H1 (cell line): ENCODE data around the gene BRSK2. TPM values are rescaled to one million over a fixed set of nuclear protein-coding genes. Genes with fewer than 3 reads are reported as not detected.

ENCODE experiments used
- CTCF ChIA-PET: fragments of 300-600 bp; sonication (Branson Sonifier 250); formaldehyde crosslinking; loops from one replicate; lab custom pipeline; 2021; ENCODE audit not compliant: partially characterized antibody; lab: Charles Lee
- POLR2A ChIA-PET: fragments of 300-600 bp; sonication (Branson Sonifier 250); formaldehyde crosslinking; loops from one replicate; lab custom pipeline; 2021; ENCODE audit warnings: inconsistent platforms; ENCODE audit not compliant: partially characterized antibody; lab: Charles Lee
- DNase-seq, 2 experiments: peaks; one replicate each; pipeline versions ENCODE4 v3.0.0 to v3.0.0-alpha.2; 2010 to 2022; ENCODE audit warnings: low spot score in 2 of 2, low read depth in 1 of 2, mixed read lengths in 1 of 2
- FAIRE-seq: peaks from 2 replicates; lab custom pipeline; 2011; peaks lifted over from hg19 to GRCh38; lab: Jason Lieb, UNC
- H2AFZ ChIP-seq: 2 replicates; pipeline ENCODE4 v1.8.1; 2012; ENCODE audit warnings: low read length, inconsistent platforms
- H2AK5ac ChIP-seq: 2 replicates; pipeline ENCODE4 v1.6.1; 2013; ENCODE audit warnings: low read depth, low read length
- H2BK120ac ChIP-seq: replicated peaks from 2 replicates; pipeline ENCODE3; 2013; ENCODE audit warnings: low read depth, low read length, inconsistent platforms
- H2BK12ac ChIP-seq: 2 replicates; pipeline ENCODE4 v1.6.1; 2013; ENCODE audit warnings: low read depth, low read length
- H2BK15ac ChIP-seq: 2 replicates; pipeline ENCODE4 v1.6.1; 2013; ENCODE audit warnings: low read length
- H2BK20ac ChIP-seq: 2 replicates; pipeline ENCODE4 v1.6.1; 2013; ENCODE audit warnings: low read length
- H2BK5ac ChIP-seq: 2 replicates; pipeline ENCODE4 v1.6.1; 2013; ENCODE audit warnings: low read depth, low read length
- H3K14ac ChIP-seq: 2 replicates; pipeline ENCODE4 v1.6.1; 2013; ENCODE audit warnings: inconsistent platforms; ENCODE audit not compliant: insufficient read length
- H3K18ac ChIP-seq: 2 replicates; pipeline ENCODE4 v1.6.1; 2013; ENCODE audit warnings: low read length; ENCODE audit errors: extremely low read depth
- H3K23ac ChIP-seq: 2 replicates; pipeline ENCODE4 v1.6.1; 2013; ENCODE audit warnings: inconsistent platforms; ENCODE audit not compliant: insufficient read length
- H3K23me2 ChIP-seq: 2 replicates; pipeline ENCODE4 v1.6.1; 2013; ENCODE audit warnings: low read depth, low read length
- H3K27ac ChIP-seq: 2 replicates; pipeline ENCODE4 v1.6.1; 2011; ENCODE audit warnings: low read depth, low read length, inconsistent platforms
- H3K27me3 ChIP-seq, 4 experiments: replicated peaks in 1 of 4; 1 replicate in 1 of 4; 2 replicates in 3 of 4; pipeline versions ENCODE4 v1.6.1 to v1.8.1; 2011 to 2013; ENCODE audit warnings: low read length in 3 of 4, mild to moderate bottlenecking in 3 of 4, inconsistent platforms in 2 of 4, mixed read lengths in 2 of 4, moderate library complexity in 1 of 4; ENCODE audit not compliant: control insufficient read depth in 3 of 4, insufficient read depth in 3 of 4; ENCODE audit errors: extremely low read depth in 1 of 4
- H3K36me3 ChIP-seq, 4 experiments: 2 replicates each; pipeline versions ENCODE4 v1.6.1 to v1.8.1; 2011 to 2013; ENCODE audit warnings: mild to moderate bottlenecking in 4 of 4, low read length in 3 of 4, moderate library complexity in 2 of 4, control low read depth in 1 of 4, inconsistent platforms in 1 of 4; ENCODE audit not compliant: insufficient read depth in 4 of 4, control insufficient read depth in 2 of 4
- H3K4ac ChIP-seq: replicated peaks from 2 replicates; pipeline ENCODE3; 2013; ENCODE audit warnings: low read length, low read depth, mixed read lengths, inconsistent platforms; ENCODE audit not compliant: insufficient read length
- H3K4me1 ChIP-seq, 4 experiments: replicated peaks in 1 of 4; 1 replicate in 1 of 4; 2 replicates in 3 of 4; pipeline versions ENCODE4 v1.6.1 to v1.8.1; 2011 to 2013; ENCODE audit warnings: low read length in 3 of 4, inconsistent platforms in 2 of 4, mixed read lengths in 1 of 4; ENCODE audit not compliant: insufficient read depth in 4 of 4, control insufficient read depth in 3 of 4
- H3K4me2 ChIP-seq, 2 experiments: 2 replicates each; pipeline versions ENCODE4 v1.6.1 to v1.8.1; 2011 to 2013; ENCODE audit warnings: low read depth in 2 of 2, low read length in 2 of 2, control low read depth in 1 of 2, inconsistent platforms in 1 of 2, mild to moderate bottlenecking in 1 of 2; ENCODE audit not compliant: insufficient read depth in 1 of 2
- H3K4me3 ChIP-seq, 4 experiments: fragments of 200-600, 300-600 bp in 1 of 4; sonication (generic), shearing (Covaris generic), sonication (Bioruptor Twin) in 1 of 4; 2 replicates each; pipeline versions ENCODE4 v1.5.1 to v1.8.1; 2011 to 2016; ENCODE audit warnings: low read length in 4 of 4, low read depth in 3 of 4, control low read depth in 2 of 4, inconsistent platforms in 2 of 4, mild to moderate bottlenecking in 2 of 4, mixed read lengths in 1 of 4, moderate library complexity in 1 of 4; ENCODE audit not compliant: insufficient read depth in 2 of 4; ENCODE audit errors: extremely low read depth in 1 of 4
- H3K56ac ChIP-seq: replicated peaks from 2 replicates; pipeline ENCODE3; 2013; ENCODE audit warnings: low read depth, mild to moderate bottlenecking, mixed read lengths, low read length, inconsistent platforms; ENCODE audit not compliant: insufficient read length
- H3K79me1 ChIP-seq: 2 replicates; pipeline ENCODE4 v1.6.1; 2013; ENCODE audit warnings: low read depth, low read length, control low read depth
- H3K79me2 ChIP-seq, 2 experiments: 2 replicates each; pipeline versions ENCODE4 v1.6.1 to v1.8.1; 2012 to 2013; ENCODE audit warnings: low read length in 2 of 2, mild to moderate bottlenecking in 2 of 2, inconsistent platforms in 1 of 2; ENCODE audit not compliant: insufficient read depth in 2 of 2, control insufficient read depth in 1 of 2
- H3K9ac ChIP-seq, 4 experiments: replicated peaks in 1 of 4; 1 replicate in 1 of 4; 2 replicates in 3 of 4; pipeline versions ENCODE4 v1.6.1 to v1.8.1; 2011 to 2013; ENCODE audit warnings: low read depth in 3 of 4, low read length in 3 of 4, control low read depth in 2 of 4, mild to moderate bottlenecking in 2 of 4, moderate library complexity in 2 of 4, inconsistent platforms in 1 of 4; ENCODE audit errors: extremely low read depth in 1 of 4
- H3K9me3 ChIP-seq, 2 experiments: 2 replicates each; pipeline versions ENCODE4 v1.6.1 to v1.8.1; 2012 to 2013; ENCODE audit warnings: mild to moderate bottlenecking in 2 of 2, moderate library complexity in 2 of 2, control low read depth in 1 of 2, inconsistent platforms in 1 of 2, low read depth in 1 of 2, low read length in 1 of 2, mixed read lengths in 1 of 2; ENCODE audit not compliant: insufficient read depth in 2 of 2
- H4K20me1 ChIP-seq, 2 experiments: replicated peaks in 1 of 2; 2 replicates each; pipeline versions ENCODE3 to v1.8.1; 2011 to 2013; ENCODE audit warnings: inconsistent platforms in 2 of 2, low read length in 2 of 2, mild to moderate bottlenecking in 1 of 2; ENCODE audit not compliant: insufficient read depth in 2 of 2, control insufficient read depth in 1 of 2
- H4K5ac ChIP-seq: 2 replicates; pipeline ENCODE4 v1.6.1; 2013; ENCODE audit warnings: low read length, low read depth, mixed read lengths, inconsistent platforms; ENCODE audit not compliant: insufficient read length
- H4K8ac ChIP-seq: 2 replicates; pipeline ENCODE4 v1.8.0; 2013; ENCODE audit warnings: mild to moderate bottlenecking, moderate library complexity, low read length, inconsistent platforms; ENCODE audit not compliant: insufficient read depth; ENCODE audit errors: extremely low read depth
- H4K91ac ChIP-seq: replicated peaks from 2 replicates; pipeline ENCODE3; 2013; ENCODE audit warnings: low read length, mixed read lengths, inconsistent platforms; ENCODE audit not compliant: insufficient read length
- BRCA1 ChIP-seq: IDR thresholded peaks from 2 replicates; pipeline ENCODE4 v1.6.1; 2012; ENCODE audit warnings: low read depth, low read length, improper control_type of control experiment
- E2F6 ChIP-seq: IDR thresholded peaks from 2 replicates; pipeline ENCODE4 v1.6.1; 2012; ENCODE audit warnings: inconsistent platforms
- KDM5A ChIP-seq: fragments of 200-600 bp; IDR thresholded peaks from 2 replicates; pipeline ENCODE4 v1.7.1; 2012; ENCODE audit warnings: mild to moderate bottlenecking, low read length, inconsistent platforms, mixed read lengths
- RFX5 ChIP-seq: IDR thresholded peaks from 2 replicates; pipeline ENCODE4 v1.6.1; 2011; ENCODE audit warnings: low read depth, low read length, improper control_type of control experiment, borderline replicate concordance
- TBP ChIP-seq: IDR thresholded peaks from 2 replicates; pipeline ENCODE4 v1.6.1; 2011; ENCODE audit warnings: low read depth, low read length, improper control_type of control experiment
- YY1 ChIP-seq: IDR thresholded peaks from 2 replicates; pipeline ENCODE4 v1.6.1; 2011; ENCODE audit warnings: low read depth, mild to moderate bottlenecking, low read length
- WGBS, 2 experiments: shearing (Covaris generic) in 1 of 2; methylation state at CpG; one replicate each; pipeline versions ENCODE4 v1.1.6 to v1.1.7; 2013 to 2015; ENCODE audit warnings: low lambda C conversion rate in 2 of 2, mixed read lengths in 2 of 2, inconsistent platforms in 1 of 2, low coverage in 1 of 2, missing lambda C conversion rate in 1 of 2; ENCODE audit not compliant: insufficient replicate concordance in 2 of 2, insufficient coverage in 1 of 2, insufficient read length in 1 of 2; ENCODE audit errors: extremely low coverage in 1 of 2, missing lambda C conversion rate in 1 of 2; 5-methylcytosine and 5-hydroxymethylcytosine counted together
- polyA plus RNA-seq, 7 experiments: library from polyadenylated mRNA; depleted of rRNA in 3 of 7; stranded (reverse) in 5 of 7; unstranded in 2 of 7; fragments of >200 nt in 5 of 7; fragments of 200-250 nt in 2 of 7; gene quantifications; 1 replicate in 5 of 7; 2 replicates in 1 of 7; 4 replicates in 1 of 7; pipeline versions ENCODE4 v1.2.1 to v1.2.3, GENCODE V29; 2011 to 2013; ENCODE audit warnings: missing spikeins in 2 of 7, mixed read lengths in 2 of 7
- total RNA-seq: library from RNA; stranded (reverse); fragmentation: NEBNext Ultra II Directional; extraction: Animal tissue kit (Norgen Biotek cat#: 25700); gene quantifications from 2 replicates; pipeline ENCODE4 v1.2.1, GENCODE V29; 2021

Gene BRSK2
- total and polyA plus RNA-seq, 2 of the 8 experiments (the other 6 are each of a cell fraction or from before 2014, with no cell fraction given): 17.3 to 27.1 TPM

- no peak overlapping the region for H2BK12ac ChIP-seq
- no peaks in the 10 kb centered on the region for H3K27me3 ChIP-seq
- H3K79me2 ChIP-seq: no peaks in the 10 kb centered on the region
- no peak overlapping the region for H4K8ac ChIP-seq
- FAIRE-seq (no peak), DNase-seq (no peak)
- H3K23me2 ChIP-seq: no peaks in the 10 kb centered on the region
- no peak overlapping the region for H3K4ac ChIP-seq
- ChIA-PET POLR2A (no interaction called here), CTCF (no interaction called here)
- no peaks in the 10 kb centered on the region for H3K9me3 ChIP-seq
- H2AFZ ChIP-seq: no peak overlapping the region
- no peak overlapping the region for H3K27ac ChIP-seq
- no peak overlapping the region for H3K4me3 ChIP-seq
- no peak overlapping the region for H2AK5ac ChIP-seq
- no peak overlapping the region for H4K5ac ChIP-seq
- no peak overlapping the region for H2BK20ac ChIP-seq
- no peak overlapping the region for H3K4me2 ChIP-seq
- H3K9ac ChIP-seq: no peak overlapping the region
- H3K79me1 ChIP-seq: no peaks in the 10 kb centered on the region
- H3K14ac ChIP-seq: no peak overlapping the region
- no peaks in the 10 kb centered on the region for H3K4me1 ChIP-seq
- no peak overlapping the region for H3K23ac ChIP-seq
- peaks cover 0 to 2% of the 10 kb centered on the region in 2 experiments for H4K20me1 ChIP-seq
- no peaks in the 10 kb centered on the region; a peak in 1 of 8 replicates for H3K36me3 ChIP-seq
- no peak overlapping the region for H4K91ac ChIP-seq
- no peak overlapping the region for H2BK5ac ChIP-seq
- no peak overlapping the region for H3K18ac ChIP-seq
- no peak overlapping the region for H3K56ac ChIP-seq
- WGBS, 2 experiments: 93% methylated on average over 12 of the region's 12 CpGs; no CpG with 5 or more reads in 1 of the 2 experiments
- H2BK120ac ChIP-seq: no peak overlapping the region
- H2BK15ac ChIP-seq: no peak overlapping the region
- no peak for TF ChIP-seq KDM5A
- no peak for TF ChIP-seq TBP
- TF ChIP-seq YY1: no peak
- TF ChIP-seq BRCA1: no peak
- no peak for TF ChIP-seq E2F6
- TF ChIP-seq RFX5: no peak
Observed at GRCh38 chr11:1475841-1476240, 86.1 kb downstream of the BRSK2 start.
